Mucosa of descending colon (tissue), 3 donors: ENCODE data around the gene BCKDHA. TPM values are rescaled to one million over a fixed set of nuclear protein-coding genes. Genes with fewer than 3 reads are reported as not detected.
A peak's percentile ranks its signal among the peaks of the same experiment; 100 is the strongest.

Experiments used
- ATAC-seq: fragments of 200-7000 bp; cut with Tn5 transposase; one replicate; pipeline ENCODE4 v1.9.1; 2020; ENCODE audit warnings: mild to moderate bottlenecking, moderate library complexity
- DNase-seq, 3 donors: peaks; one replicate each; pipeline ENCODE4 v3.0.0-alpha.2; 2020
- H3K36me3 ChIP-seq: fragments of 200-600 bp; one replicate; pipeline ENCODE4 v1.8.0; 2021; ENCODE audit warnings: low read depth, mild to moderate bottlenecking
- H3K4me1 ChIP-seq: fragments of 200-600 bp; one replicate; pipeline ENCODE4 v1.8.0; 2021; ENCODE audit warnings: low read depth, mild to moderate bottlenecking
- H3K4me3 ChIP-seq: fragments of 200-600 bp; one replicate; pipeline ENCODE4 v1.8.0; 2021; ENCODE audit warnings: mild to moderate bottlenecking
- H3K9me3 ChIP-seq: fragments of 200-600 bp; one replicate; pipeline ENCODE4 v1.8.0; 2021; ENCODE audit warnings: mild to moderate bottlenecking
- CTCF ChIP-seq: fragments of 200-600 bp; IDR thresholded peaks from one replicate; pipeline ENCODE4 v1.8.0; 2022; ENCODE audit warnings: antibody characterized with exemption, mild to moderate bottlenecking
- intact Hi-C, 2 donors: fragments of 100-400 bp; cut with DNase I in 1 of 2; cut with micrococcal nuclease in 1 of 2; formaldehyde crosslinking; loops; one replicate each; pipeline versions ENCODE4 v1.11.0 to v1.11.1; 2022; cut with DNase I, micrococcal nuclease
- total RNA-seq, 3 donors: library from RNA; stranded (reverse); fragmentation: NEBNext Ultra II Directional in 2 of 3; extraction: Animal tissue kit (Norgen Biotek cat#: 25700) in 2 of 3; gene quantifications; one replicate each; pipeline versions ENCODE4 v1.2.1 to v1.2.4, GENCODE V29; 2021 to 2023
- donor health status: DM: no; HTN: no; CAD: no; lungs with moderate emphysema.
- donor health status: DM: no; HTN: no; CAD: no.
- donor health status: DM: no; HTN: yes; CAD: no.

BCKDHA gene
- total RNA-seq, 3 donors from 2014 or later = 16.6 to 22.5 (median 17.3) TPM

GRCh38 chr19:41356984-41357739, 40.5 kb upstream of the BCKDHA start:
- no peak for ATAC-seq
- no peak overlapping the region for H3K4me3 ChIP-seq
- intact Hi-C loops = no loop called here
- TF ChIP-seq CTCF = no peak
- no peaks in the 10 kb centered on the region for H3K36me3 ChIP-seq
- peaks cover 8% of the 10 kb centered on the region for H3K4me1 ChIP-seq
- DNase-seq = no peak
- no peaks in the 10 kb centered on the region for H3K9me3 ChIP-seq

GRCh38 chr19:41357746-41358145, 39.9 kb upstream of the BCKDHA start:
- Histone ChIP-seq H3K4me1 (peaks cover 7% of the 10 kb centered on the region), H3K9me3 (no peaks in the 10 kb centered on the region), H3K36me3 (no peaks in the 10 kb centered on the region), H3K4me3 (no peak overlapping the region)
- no peak for TF ChIP-seq CTCF
- intact Hi-C loops = no loop called here
- DNase-seq (no peak), ATAC-seq (no peak)

GRCh38 chr19:41359741-41360140, 37.9 kb upstream of the BCKDHA start:
- H3K36me3 ChIP-seq = no peaks in the 10 kb centered on the region
- TF ChIP-seq CTCF = no peak
- intact Hi-C loops = no loop called here
- ATAC-seq = no peak
- no peak overlapping the region for H3K4me3 ChIP-seq
- H3K9me3 ChIP-seq = no peaks in the 10 kb centered on the region
- DNase-seq = no peak
- H3K4me1 ChIP-seq = peaks cover 16% of the 10 kb centered on the region

GRCh38 chr19:41362143-41362847, 35.3 kb upstream of the BCKDHA start:
- Histone ChIP-seq H3K9me3 (no peaks in the 10 kb centered on the region), H3K4me1 (peaks cover 19% of the 10 kb centered on the region), H3K4me3 (no peak overlapping the region), H3K36me3 (no peaks in the 10 kb centered on the region)
- intact Hi-C loops = no loop called here
- TF ChIP-seq CTCF = no peak
- peak in 1 of 3 donors; percentile 48 for DNase-seq
- ATAC-seq = peak; percentile 62

- DNase-seq (peak in 1 of 3 donors; percentile 46), ATAC-seq (no peak)
- Histone ChIP-seq H3K4me1 (peaks cover 25% of the 10 kb centered on the region), H3K36me3 (no peaks in the 10 kb centered on the region), H3K4me3 (no peak overlapping the region), H3K9me3 (no peaks in the 10 kb centered on the region)
- no peak for TF ChIP-seq CTCF
- intact Hi-C loops = no loop called here
Measured at GRCh38 chr19:41363371-41363752, 34.3 kb upstream of the BCKDHA start.
